ENCODE results near the gene FRMD4A.

Gene FRMD4A

GRCh38 chr10:14063531-14064285 lies 267.0 kb downstream of the FRMD4A start:
- DNase-seq = no peak
- no peak for TF ChIP-seq CTCF (IDR thresholded peaks at IDR 0.05; ENCODE audit: borderline replicate concordance, extremely low read depth, low read length, poor library complexity, severe bottlenecking)
- TF ChIP-seq EZH2 (IDR thresholded peaks at IDR 0.05; ENCODE audit: borderline replicate concordance, low read depth, low read length, severe bottlenecking) = no peak
- Histone ChIP-seq H3K9me3 (ENCODE audit: insufficient read depth, low read length, severe bottlenecking) (no peaks in the 10 kb centered on the region), H3K79me2 (ENCODE audit: insufficient read depth, low read length) (no peaks in the 10 kb centered on the region), H3K27ac (ENCODE audit: low read length) (no peak overlapping the region), H3K36me3 (ENCODE audit: insufficient read depth, low read length) (no peaks in the 10 kb centered on the region), H2AFZ (ENCODE audit: low read depth, low read length) (no peak overlapping the region), H3K4me1 (ENCODE audit: insufficient read depth, low read length) (no peaks in the 10 kb centered on the region), H3K4me3 (ENCODE audit: low read depth in 1 of 2, low read length in 2 of 2) (no peak overlapping the region), H3K9ac (ENCODE audit: low read depth, low read length) (no peak overlapping the region), H3K27me3 (ENCODE audit: insufficient read depth, low read length, poor library complexity) (no peaks in the 10 kb centered on the region), H3K4me2 (ENCODE audit: insufficient read depth, low read length) (no peak overlapping the region), H4K20me1 (ENCODE audit: insufficient read depth, low read length) (no peaks in the 10 kb centered on the region)
- no peak for ATAC-seq (ENCODE audit: insufficient read depth, low read depth)

- TF ChIP-seq EZH2 (IDR thresholded peaks at IDR 0.05; ENCODE audit: borderline replicate concordance, low read depth, low read length, severe bottlenecking) (no peak), CTCF (IDR thresholded peaks at IDR 0.05; ENCODE audit: borderline replicate concordance, extremely low read depth, low read length, poor library complexity, severe bottlenecking) (no peak)
- DNase-seq (no peak), ATAC-seq (ENCODE audit: insufficient read depth, low read depth) (no peak)
- H3K36me3 ChIP-seq (ENCODE audit: insufficient read depth, low read length) = no peaks in the 10 kb centered on the region
- H3K9me3 ChIP-seq (ENCODE audit: insufficient read depth, low read length, severe bottlenecking) = no peaks in the 10 kb centered on the region
- no peak overlapping the region for H3K27ac ChIP-seq (ENCODE audit: low read length)
- no peak overlapping the region for H3K9ac ChIP-seq (ENCODE audit: low read depth, low read length)
- no peaks in the 10 kb centered on the region for H3K79me2 ChIP-seq (ENCODE audit: insufficient read depth, low read length)
- H2AFZ ChIP-seq (ENCODE audit: low read depth, low read length) = no peak overlapping the region
- H3K4me2 ChIP-seq (ENCODE audit: insufficient read depth, low read length) = no peak overlapping the region
- H3K4me3 ChIP-seq (ENCODE audit: low read depth in 1 of 2, low read length in 2 of 2) = no peak overlapping the region
- H3K27me3 ChIP-seq (ENCODE audit: insufficient read depth, low read length, poor library complexity) = no peaks in the 10 kb centered on the region
- H4K20me1 ChIP-seq (ENCODE audit: insufficient read depth, low read length) = no peaks in the 10 kb centered on the region
- H3K4me1 ChIP-seq (ENCODE audit: insufficient read depth, low read length) = no peaks in the 10 kb centered on the region
Measured at GRCh38 chr10:14062528-14063260, 268.0 kb downstream of the FRMD4A start.

GRCh38 chr10:14060320-14061070 lies 270.2 kb downstream of the FRMD4A start:
- H3K4me1 ChIP-seq (ENCODE audit: insufficient read depth, low read length) = no peaks in the 10 kb centered on the region
- H3K4me3 ChIP-seq (ENCODE audit: low read depth in 1 of 2, low read length in 2 of 2) = no peak overlapping the region
- no peaks in the 10 kb centered on the region for H3K27me3 ChIP-seq (ENCODE audit: insufficient read depth, low read length, poor library complexity)
- no peak overlapping the region for H2AFZ ChIP-seq (ENCODE audit: low read depth, low read length)
- H3K4me2 ChIP-seq (ENCODE audit: insufficient read depth, low read length) = no peak overlapping the region
- no peak for TF ChIP-seq CTCF (IDR thresholded peaks at IDR 0.05; ENCODE audit: borderline replicate concordance, extremely low read depth, low read length, poor library complexity, severe bottlenecking)
- TF ChIP-seq EZH2 (IDR thresholded peaks at IDR 0.05; ENCODE audit: borderline replicate concordance, low read depth, low read length, severe bottlenecking) = no peak
- no peaks in the 10 kb centered on the region for H3K36me3 ChIP-seq (ENCODE audit: insufficient read depth, low read length)
- no peak overlapping the region for H3K27ac ChIP-seq (ENCODE audit: low read length)
- H3K9me3 ChIP-seq (ENCODE audit: insufficient read depth, low read length, severe bottlenecking) = no peaks in the 10 kb centered on the region
- no peaks in the 10 kb centered on the region for H3K79me2 ChIP-seq (ENCODE audit: insufficient read depth, low read length)
- H3K9ac ChIP-seq (ENCODE audit: low read depth, low read length) = no peak overlapping the region
- ATAC-seq (ENCODE audit: insufficient read depth, low read depth) (no peak), DNase-seq (no peak)
- H4K20me1 ChIP-seq (ENCODE audit: insufficient read depth, low read length) = no peaks in the 10 kb centered on the region
